ENCODE measurements around the gene SLIT3. TPM values are rescaled to one million over a fixed set of nuclear protein-coding genes. Genes with fewer than 3 reads are reported as not detected.

SLIT3 gene
- total and polyA plus RNA-seq, 4 donors, result 4.6 to 48.5 (median 19.8) TPM

GRCh38 chr5:168899673-168900072 is 401.3 kb downstream of the SLIT3 start:
- peaks cover 0 to 23% (median 0%) of the 10 kb centered on the region in 3 donors for H3K27me3 ChIP-seq (ENCODE audit: control insufficient read depth in 3 of 3, insufficient read depth in 3 of 3, low read length in 2 of 3)
- H3K9me3 ChIP-seq (ENCODE audit: control insufficient read depth in 4 of 4, insufficient read depth in 3 of 4, low read length in 3 of 4), result no peaks in the 10 kb centered on the region
- H3K9ac ChIP-seq (ENCODE audit: insufficient read depth in 1 of 2, low read length in 2 of 2), result no peak overlapping the region
- no peaks in the 10 kb centered on the region for H3K4me1 ChIP-seq (ENCODE audit: control insufficient read depth in 5 of 5, insufficient read depth in 5 of 5, low read length in 5 of 5)
- H3K4me3 ChIP-seq, result no peak overlapping the region
- no peak overlapping the region for H3K27ac ChIP-seq (ENCODE audit: low read depth in 1 of 2, low read length in 1 of 2)
- ATAC-seq (ENCODE audit: insufficient read depth, low FRiP score) (no peak), DNase-seq (no peak)
- WGBS, 2 donors, result 39 to 73% methylated on average over 3 of the region's 3 CpGs
- no peak for TF ChIP-seq CTCF (IDR thresholded peaks at IDR 0.05; ENCODE audit: control extremely low read depth, extremely low read depth)
- no peaks in the 10 kb centered on the region for H3K36me3 ChIP-seq (ENCODE audit: control insufficient read depth in 4 of 4, insufficient read depth in 4 of 4, low read length in 4 of 4)

DNA sequence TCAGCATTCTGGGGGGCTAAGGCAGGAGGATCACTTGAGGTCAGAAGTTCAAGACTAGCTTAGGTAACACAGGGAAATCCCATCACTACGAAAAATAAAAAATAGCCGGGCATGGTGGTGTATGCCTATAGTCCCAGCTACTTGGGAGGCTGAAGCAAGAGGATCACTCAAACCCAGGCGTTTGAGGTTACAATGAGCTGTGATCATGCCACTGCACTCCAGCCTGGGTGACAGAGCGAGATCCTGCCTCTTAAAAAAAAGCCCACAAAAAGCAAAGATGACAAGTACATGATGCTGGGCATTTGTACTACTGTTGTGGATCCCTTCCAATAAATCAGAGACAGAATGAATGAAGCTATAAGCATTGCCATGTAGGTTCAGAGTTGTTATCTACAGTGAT is 401.7 kb downstream of the SLIT3 start:
- Histone ChIP-seq H3K9ac (ENCODE audit: insufficient read depth in 1 of 2, low read length in 2 of 2) (no peak overlapping the region), H3K36me3 (ENCODE audit: control insufficient read depth in 4 of 4, insufficient read depth in 4 of 4, low read length in 4 of 4) (no peaks in the 10 kb centered on the region), H3K9me3 (ENCODE audit: control insufficient read depth in 4 of 4, insufficient read depth in 3 of 4, low read length in 3 of 4) (no peaks in the 10 kb centered on the region), H3K27me3 (ENCODE audit: control insufficient read depth in 3 of 3, insufficient read depth in 3 of 3, low read length in 2 of 3) (peaks cover 0 to 23% (median 0%) of the 10 kb centered on the region in 3 donors), H3K4me1 (ENCODE audit: control insufficient read depth in 5 of 5, insufficient read depth in 5 of 5, low read length in 5 of 5) (no peaks in the 10 kb centered on the region), H3K27ac (ENCODE audit: low read depth in 1 of 2, low read length in 1 of 2) (no peak overlapping the region), H3K4me3 (no peak overlapping the region)
- ATAC-seq (ENCODE audit: insufficient read depth, low FRiP score), result no peak
- no peak for TF ChIP-seq CTCF (IDR thresholded peaks at IDR 0.05; ENCODE audit: control extremely low read depth, extremely low read depth)
- WGBS, 2 donors, result 87 to 95% methylated on average over 4 of the region's 4 CpGs
- no peak for DNase-seq

DNA sequence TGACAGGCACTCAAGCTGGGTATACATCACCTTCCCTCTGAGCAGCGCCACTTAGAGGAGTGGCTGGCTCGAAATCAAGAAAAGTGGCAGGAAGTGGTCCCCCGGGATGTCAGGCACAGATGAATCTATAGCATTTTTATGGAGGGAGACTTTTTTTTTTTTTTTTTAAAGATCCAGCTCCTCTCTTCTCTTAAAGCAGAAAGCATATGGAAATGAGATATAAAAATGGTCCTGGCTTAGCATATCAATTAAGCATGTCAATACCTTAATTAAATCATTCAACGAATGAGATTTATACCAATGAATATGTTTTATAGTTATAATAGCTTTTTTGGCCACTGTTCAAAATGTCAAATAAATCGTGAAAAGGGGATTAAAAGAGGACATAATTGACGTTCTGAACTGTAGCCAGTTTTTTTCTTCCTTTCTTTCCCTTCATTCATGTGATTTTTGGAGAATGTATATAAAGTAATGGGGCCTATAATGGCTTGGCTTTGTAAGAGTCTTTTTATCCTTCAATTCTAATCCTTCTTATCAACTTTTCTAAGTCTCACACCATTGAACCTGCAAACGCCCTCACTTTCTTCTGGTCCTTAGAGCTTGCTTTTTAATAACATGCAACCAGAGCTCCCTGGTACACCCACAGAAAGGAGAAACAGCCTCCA is 402.6 kb downstream of the SLIT3 start:
- Histone ChIP-seq H3K4me3 (no peak overlapping the region), H3K9ac (ENCODE audit: insufficient read depth in 1 of 2, low read length in 2 of 2) (no peak overlapping the region), H3K4me1 (ENCODE audit: control insufficient read depth in 5 of 5, insufficient read depth in 5 of 5, low read length in 5 of 5) (no peaks in the 10 kb centered on the region), H3K27me3 (ENCODE audit: control insufficient read depth in 3 of 3, insufficient read depth in 3 of 3, low read length in 2 of 3) (peaks cover 0 to 23% (median 0%) of the 10 kb centered on the region in 3 donors), H3K36me3 (ENCODE audit: control insufficient read depth in 4 of 4, insufficient read depth in 4 of 4, low read length in 4 of 4) (no peaks in the 10 kb centered on the region), H3K9me3 (ENCODE audit: control insufficient read depth in 4 of 4, insufficient read depth in 3 of 4, low read length in 3 of 4) (no peaks in the 10 kb centered on the region), H3K27ac (ENCODE audit: low read depth in 1 of 2, low read length in 1 of 2) (no peak overlapping the region)
- no peak for TF ChIP-seq CTCF (IDR thresholded peaks at IDR 0.05; ENCODE audit: control extremely low read depth, extremely low read depth)
- no peak for ATAC-seq (ENCODE audit: insufficient read depth, low FRiP score)
- 52 to 63% methylated on average over 7 of the region's 7 CpGs for WGBS, 2 donors
- no peak for DNase-seq
